Measurements from ENCODE around the gene CACTIN.

DNA sequence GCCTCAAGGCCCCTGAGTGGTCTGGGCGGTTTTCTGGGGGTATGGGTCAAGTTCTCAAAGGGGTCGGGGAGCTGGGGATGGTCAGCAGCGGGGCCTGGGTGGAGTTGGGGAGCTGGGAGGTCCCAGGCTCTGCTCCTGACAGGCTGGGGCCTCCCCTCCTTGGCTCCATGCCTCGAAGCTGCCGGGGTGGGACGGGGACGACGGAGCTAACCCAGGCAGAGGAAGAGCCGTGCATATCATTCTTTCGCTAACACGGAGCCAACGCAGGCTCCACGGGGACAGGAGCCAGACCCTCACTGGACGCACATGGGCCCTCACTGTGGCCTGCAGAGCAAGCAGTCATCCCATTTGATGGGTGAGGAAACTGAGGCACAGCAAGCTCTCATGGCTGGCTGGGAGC is 25.8 kb upstream of the CACTIN start:
- TF ChIP-seq CTCF (conservative IDR thresholded peaks at IDR 0.05; ENCODE audit: low read depth, low read length) (no peak), USF2 (IDR thresholded peaks at IDR 0.05; ENCODE audit: low read depth, low read length) (no peak), RFX5 (IDR thresholded peaks at IDR 0.05; ENCODE audit: low read depth, low read length) (no peak), POLR2A (IDR thresholded peaks at IDR 0.05; ENCODE audit: low read depth, low read length) (no peak), RAD21 (IDR thresholded peaks at IDR 0.05; ENCODE audit: low read length) (no peak), BHLHE40 (IDR thresholded peaks at IDR 0.05; ENCODE audit: low read depth, low read length) (no peak), CEBPB (IDR thresholded peaks at IDR 0.05; ENCODE audit: low read depth, low read length) (no peak), SMC3 (IDR thresholded peaks at IDR 0.05; ENCODE audit: low read depth, low read length) (no peak)

All from IMR-90 (cell line).